M059J (cell line): ENCODE measurements around the gene ZNF471. TPM values are rescaled to one million over a fixed set of nuclear protein-coding genes. Genes with fewer than 3 reads are reported as not detected.

Experiments
- DNase-seq: peaks from one replicate; pipeline ENCODE4 v3.0.0-alpha.2; 2012; ENCODE audit warnings: low read depth
- total RNA-seq: library from RNA; depleted of rRNA; stranded (reverse); fragments of >200 nt; shearing (Covaris generic); gene quantifications from 2 replicates; pipeline ENCODE4 v1.2.3, GENCODE V29; 2014; rRNA removed

ZNF471 gene
- total RNA-seq, 1 experiment from 2014 or later, result 1.6 TPM

DNA sequence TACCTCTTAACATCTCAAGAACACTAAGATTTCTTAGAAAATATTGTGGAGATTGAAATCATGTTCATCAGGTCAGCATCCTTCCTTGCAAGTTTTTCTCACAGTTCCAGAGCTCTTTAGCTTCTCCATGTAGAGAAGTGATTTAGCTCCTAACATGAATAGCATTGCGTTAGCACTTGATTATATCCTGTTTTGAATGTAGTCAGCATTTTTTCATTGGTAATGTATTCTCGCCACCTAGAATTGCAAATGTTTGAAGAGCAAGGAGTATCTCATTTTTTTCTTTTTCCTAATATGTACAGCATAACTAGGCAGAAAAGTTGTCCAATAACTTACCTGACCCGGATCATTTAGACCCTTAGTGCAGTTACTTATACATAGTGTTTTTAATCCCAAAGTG, 66.3 kb downstream of the ZNF471 start:
- no peak for DNase-seq

DNA sequence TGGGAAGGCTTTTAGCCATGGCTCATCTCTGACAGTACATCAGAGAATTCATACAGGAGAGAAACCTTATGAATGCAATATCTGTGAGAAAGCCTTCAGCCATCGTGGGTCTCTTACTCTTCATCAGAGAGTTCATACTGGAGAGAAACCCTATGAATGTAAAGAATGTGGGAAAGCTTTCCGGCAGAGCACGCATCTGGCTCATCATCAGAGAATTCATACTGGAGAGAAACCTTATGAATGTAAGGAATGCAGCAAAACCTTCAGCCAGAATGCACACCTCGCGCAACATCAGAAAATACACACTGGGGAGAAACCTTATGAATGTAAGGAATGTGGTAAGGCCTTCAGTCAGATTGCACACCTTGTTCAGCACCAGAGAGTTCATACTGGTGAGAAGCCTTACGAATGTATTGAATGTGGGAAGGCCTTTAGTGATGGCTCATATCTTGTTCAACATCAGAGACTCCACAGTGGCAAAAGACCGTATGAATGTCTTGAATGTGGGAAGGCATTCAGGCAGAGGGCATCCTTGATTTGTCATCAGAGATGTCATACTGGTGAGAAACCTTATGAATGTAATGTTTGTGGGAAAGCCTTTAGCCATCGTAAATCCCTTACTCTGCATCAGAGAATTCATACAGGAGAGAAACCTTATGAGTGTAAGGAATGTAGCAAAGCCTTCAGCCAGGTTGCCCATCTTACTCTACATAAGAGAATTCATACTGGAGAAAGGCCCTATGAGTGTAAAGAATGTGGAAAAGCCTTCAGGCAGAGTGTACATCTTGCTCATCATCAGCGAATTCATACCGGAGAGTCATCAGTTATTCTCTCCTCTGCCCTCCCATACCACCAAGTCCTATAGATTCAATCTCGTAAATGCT, 70.3 kb downstream of the ZNF471 start:
- no peak for DNase-seq

Other genes starting within 250 kb of the ZNF471 start
- gene EDDM13, start 235.1 kb upstream of the ZNF471 start, total RNA-seq, result not detected in 2 replicates
- 6.3 and 9.4 TPM in 2 replicates for gene ZSCAN5A, start 193.0 kb upstream of the ZNF471 start, total RNA-seq
- gene ZNF582, start 114.3 kb upstream of the ZNF471 start, total RNA-seq, result 1.4 and 1.8 TPM in 2 replicates
- 6.1 and 7.9 TPM in 2 replicates for gene ZNF583, start 103.5 kb upstream of the ZNF471 start, total RNA-seq
- 4.5 and 9.9 TPM in 2 replicates for gene ZNF667, start 30.5 kb upstream of the ZNF471 start, total RNA-seq
- gene ZFP28, start 31.1 kb downstream of the ZNF471 start, total RNA-seq, result 4.2 and 5.6 TPM in 2 replicates
- gene ZNF470, start 59.6 kb downstream of the ZNF471 start, total RNA-seq, result 1.5 and 2.5 TPM in 2 replicates
- gene ZNF71, start 87.4 kb downstream of the ZNF471 start, total RNA-seq, result 4.0 and 8.8 TPM in 2 replicates
- 0.15 TPM in 1 of 2 replicates, not detected in the other for gene SMIM17, start 135.3 kb downstream of the ZNF471 start, total RNA-seq
- 0.49 and 0.71 TPM in 2 replicates for gene ZNF835, start 163.9 kb downstream of the ZNF471 start, total RNA-seq